RWPE2 (cell line): Measurements from ENCODE around the gene NEIL3.
A peak's percentile ranks its signal among the peaks of the same experiment; 100 is the strongest.

ENCODE experiments used
- ATAC-seq: fragments of 200-7000 bp; cut with Tn5 transposase; 3 replicates; pipeline ENCODE4 v1.9.1; 2021; ENCODE audit warnings: low read depth
- DNase-seq: peaks from one replicate; pipeline ENCODE4 v3.0.0-alpha.2; 2020; ENCODE audit warnings: low spot score
- H3K27ac ChIP-seq: fragments of 450-650 bp; 2 replicates; pipeline ENCODE4 v1.5.1; 2017; ENCODE audit warnings: mild to moderate bottlenecking; ENCODE audit not compliant: poor library complexity, severe bottlenecking
- H3K27me3 ChIP-seq: fragments of 250-450 bp; sonication (Bioruptor Pico); 2 replicates; pipeline ENCODE4 v1.5.1; 2021; ENCODE audit warnings: mild to moderate bottlenecking, moderate library complexity; ENCODE audit not compliant: insufficient read depth, poor library complexity, severe bottlenecking
- H3K36me3 ChIP-seq: fragments of 250-450 bp; sonication (Bioruptor Pico); 2 replicates; pipeline ENCODE4 v1.5.1; 2020; ENCODE audit warnings: low read depth, mild to moderate bottlenecking, moderate library complexity
- H3K4me1 ChIP-seq: fragments of 250-450 bp; sonication (Bioruptor Pico); 2 replicates; pipeline ENCODE4 v1.5.1; 2021; ENCODE audit warnings: mild to moderate bottlenecking, moderate library complexity; ENCODE audit not compliant: insufficient read depth, poor library complexity, severe bottlenecking
- H3K4me3 ChIP-seq: fragments of 250-450 bp; sonication (Bioruptor Pico); 2 replicates; pipeline ENCODE4 v1.5.1; 2021; ENCODE audit warnings: mild to moderate bottlenecking, moderate library complexity; ENCODE audit not compliant: severe bottlenecking
- H3K9me3 ChIP-seq: fragments of 250-450 bp; sonication (Bioruptor Pico); 2 replicates; pipeline ENCODE4 v1.5.1; 2021; ENCODE audit warnings: mild to moderate bottlenecking, moderate library complexity; ENCODE audit not compliant: severe bottlenecking
- TF ChIP-seq, protein P1 (sequence below): fragments of 450-650 bp; IDR thresholded peaks from one replicate; pipeline ENCODE4 v1.5.1; 2017; ENCODE audit warnings: mild to moderate bottlenecking, moderate library complexity; ENCODE audit not compliant: poor library complexity, severe bottlenecking

Gene NEIL3, protein sequence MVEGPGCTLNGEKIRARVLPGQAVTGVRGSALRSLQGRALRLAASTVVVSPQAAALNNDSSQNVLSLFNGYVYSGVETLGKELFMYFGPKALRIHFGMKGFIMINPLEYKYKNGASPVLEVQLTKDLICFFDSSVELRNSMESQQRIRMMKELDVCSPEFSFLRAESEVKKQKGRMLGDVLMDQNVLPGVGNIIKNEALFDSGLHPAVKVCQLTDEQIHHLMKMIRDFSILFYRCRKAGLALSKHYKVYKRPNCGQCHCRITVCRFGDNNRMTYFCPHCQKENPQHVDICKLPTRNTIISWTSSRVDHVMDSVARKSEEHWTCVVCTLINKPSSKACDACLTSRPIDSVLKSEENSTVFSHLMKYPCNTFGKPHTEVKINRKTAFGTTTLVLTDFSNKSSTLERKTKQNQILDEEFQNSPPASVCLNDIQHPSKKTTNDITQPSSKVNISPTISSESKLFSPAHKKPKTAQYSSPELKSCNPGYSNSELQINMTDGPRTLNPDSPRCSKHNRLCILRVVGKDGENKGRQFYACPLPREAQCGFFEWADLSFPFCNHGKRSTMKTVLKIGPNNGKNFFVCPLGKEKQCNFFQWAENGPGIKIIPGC

GRCh38 chr4:177309522-177310371 lies at the start of gene NEIL3:
Gene NEIL3, plus strand, starts transcription at chr4:177309874. Its CDS starts 80 bp downstream, at chr4:177309954.
- Histone ChIP-seq H3K4me3 (peak within 1 kb of the TSS; percentile 63), H3K27me3 (no peaks in the 10 kb centered on the region), H3K36me3 (peaks cover 11% of the 10 kb centered on the region; the same call in 1 of the 2 replicates), H3K27ac (peak within 1 kb of the TSS; percentile 15), H3K9me3 (no peaks in the 10 kb centered on the region), H3K4me1 (peaks cover 26% of the 10 kb centered on the region)
- DNase-seq (peak; percentile 88), ATAC-seq (peak; percentile 88)
- TF ChIP-seq, protein P1, sequence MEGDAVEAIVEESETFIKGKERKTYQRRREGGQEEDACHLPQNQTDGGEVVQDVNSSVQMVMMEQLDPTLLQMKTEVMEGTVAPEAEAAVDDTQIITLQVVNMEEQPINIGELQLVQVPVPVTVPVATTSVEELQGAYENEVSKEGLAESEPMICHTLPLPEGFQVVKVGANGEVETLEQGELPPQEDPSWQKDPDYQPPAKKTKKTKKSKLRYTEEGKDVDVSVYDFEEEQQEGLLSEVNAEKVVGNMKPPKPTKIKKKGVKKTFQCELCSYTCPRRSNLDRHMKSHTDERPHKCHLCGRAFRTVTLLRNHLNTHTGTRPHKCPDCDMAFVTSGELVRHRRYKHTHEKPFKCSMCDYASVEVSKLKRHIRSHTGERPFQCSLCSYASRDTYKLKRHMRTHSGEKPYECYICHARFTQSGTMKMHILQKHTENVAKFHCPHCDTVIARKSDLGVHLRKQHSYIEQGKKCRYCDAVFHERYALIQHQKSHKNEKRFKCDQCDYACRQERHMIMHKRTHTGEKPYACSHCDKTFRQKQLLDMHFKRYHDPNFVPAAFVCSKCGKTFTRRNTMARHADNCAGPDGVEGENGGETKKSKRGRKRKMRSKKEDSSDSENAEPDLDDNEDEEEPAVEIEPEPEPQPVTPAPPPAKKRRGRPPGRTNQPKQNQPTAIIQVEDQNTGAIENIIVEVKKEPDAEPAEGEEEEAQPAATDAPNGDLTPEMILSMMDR = no peak

DNA sequence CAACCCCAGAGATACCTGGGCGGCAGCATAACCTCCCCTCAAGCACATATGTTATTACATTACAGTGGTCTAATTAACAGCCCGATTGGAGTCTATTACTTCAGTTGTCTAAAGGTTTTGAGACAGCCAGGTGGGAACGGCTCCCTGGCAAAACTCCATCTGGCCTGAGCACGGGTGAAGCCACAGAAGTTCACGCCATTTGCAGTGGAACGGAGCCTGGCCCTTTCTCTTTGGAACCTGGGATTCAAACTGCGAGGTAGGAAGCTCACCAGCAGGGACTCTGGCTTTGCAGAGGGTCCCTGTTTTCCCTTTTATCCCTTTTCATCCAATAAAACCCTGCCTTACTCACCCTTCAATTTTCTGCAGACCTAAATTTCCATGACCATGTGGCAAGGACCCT lies 45.9 kb upstream of the NEIL3 start:
- DNase-seq = no peak
- ATAC-seq = no peak
- Histone ChIP-seq H3K4me3 (no peak overlapping the region), H3K4me1 (no peaks in the 10 kb centered on the region), H3K36me3 (no peaks in the 10 kb centered on the region), H3K27me3 (no peaks in the 10 kb centered on the region), H3K9me3 (no peaks in the 10 kb centered on the region), H3K27ac (no peak overlapping the region)
- TF ChIP-seq, protein P1 = no peak

GRCh38 chr4:177264788-177265422 lies 44.8 kb upstream of the NEIL3 start:
- ATAC-seq = no peak
- H3K36me3 ChIP-seq = no peaks in the 10 kb centered on the region
- H3K27ac ChIP-seq = no peak overlapping the region
- H3K4me1 ChIP-seq = no peaks in the 10 kb centered on the region
- TF ChIP-seq, protein P1 = no peak
- no peaks in the 10 kb centered on the region for H3K9me3 ChIP-seq
- no peak overlapping the region for H3K4me3 ChIP-seq
- no peak for DNase-seq
- H3K27me3 ChIP-seq = no peaks in the 10 kb centered on the region

DNA sequence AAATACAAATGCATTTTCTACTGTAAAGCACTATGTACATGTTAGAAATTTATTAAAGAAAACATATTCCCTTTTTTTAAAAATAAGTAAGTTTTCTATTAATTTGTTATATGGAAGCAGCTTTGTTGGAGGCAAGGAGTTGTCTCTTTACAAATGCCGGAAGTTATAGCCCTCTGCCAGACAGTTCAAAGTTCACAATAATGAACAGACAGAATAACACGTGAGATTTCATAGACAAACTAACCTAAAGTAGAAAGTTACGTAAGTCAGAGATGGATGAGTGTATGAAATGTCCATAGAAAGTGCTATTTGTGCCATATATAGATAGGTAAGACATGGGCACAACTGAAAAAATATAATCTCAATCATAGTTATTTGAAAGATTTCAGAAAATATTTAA lies 43.9 kb upstream of the NEIL3 start:
- H3K27me3 ChIP-seq = no peaks in the 10 kb centered on the region
- H3K4me1 ChIP-seq = no peaks in the 10 kb centered on the region
- H3K36me3 ChIP-seq = no peaks in the 10 kb centered on the region
- ATAC-seq = no peak
- H3K27ac ChIP-seq = no peak overlapping the region
- no peak overlapping the region for H3K4me3 ChIP-seq
- no peaks in the 10 kb centered on the region for H3K9me3 ChIP-seq
- TF ChIP-seq, protein P1 = no peak
- no peak for DNase-seq
